DMS79 treated with DMSO at 0.1 percent for 48 hours (cell line): Measurements from ENCODE around the gene WDR35.

Source experiments
- DNase-seq: peaks from one replicate; lab custom pipeline; 2025; lab: John Stamatoyannopoulos, UW

Gene WDR35

DNA sequence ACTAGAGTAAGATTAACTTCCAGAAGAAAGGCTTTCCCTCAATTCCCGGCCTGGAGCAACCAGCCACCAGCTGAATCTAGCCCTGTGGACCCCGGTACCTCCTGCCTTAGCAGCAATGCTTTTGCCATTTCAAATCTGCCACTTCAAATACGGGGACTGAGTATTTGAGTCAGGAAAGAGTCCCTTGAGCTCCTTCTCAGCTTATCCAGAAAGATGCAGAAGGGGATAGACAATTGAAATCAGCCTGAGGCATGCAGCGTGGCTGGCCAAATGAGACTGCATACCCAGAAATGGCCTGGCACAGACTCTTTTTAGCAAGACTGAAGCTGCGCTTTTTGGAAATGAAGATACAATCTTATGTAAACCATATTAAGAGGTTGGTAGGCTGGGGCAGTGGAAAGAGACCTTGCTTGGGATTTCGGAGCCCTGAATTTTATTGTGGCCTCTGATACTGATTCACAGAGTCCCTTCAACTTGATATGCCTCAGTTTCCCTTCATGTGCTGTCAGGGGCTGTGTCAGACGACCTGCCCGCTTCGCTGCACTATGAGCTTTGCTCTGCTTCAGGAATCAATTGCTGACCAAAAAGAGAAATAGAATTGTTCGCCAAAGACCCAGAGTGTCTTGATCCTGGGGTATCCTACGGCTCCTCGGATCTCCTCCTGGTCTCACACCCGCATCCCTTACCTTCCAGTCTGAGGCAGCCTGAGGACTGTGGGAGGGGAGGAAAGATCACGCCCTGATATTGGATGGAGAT is 21.5 kb upstream of the WDR35 start:
- DNase-seq, result no peak

DNA sequence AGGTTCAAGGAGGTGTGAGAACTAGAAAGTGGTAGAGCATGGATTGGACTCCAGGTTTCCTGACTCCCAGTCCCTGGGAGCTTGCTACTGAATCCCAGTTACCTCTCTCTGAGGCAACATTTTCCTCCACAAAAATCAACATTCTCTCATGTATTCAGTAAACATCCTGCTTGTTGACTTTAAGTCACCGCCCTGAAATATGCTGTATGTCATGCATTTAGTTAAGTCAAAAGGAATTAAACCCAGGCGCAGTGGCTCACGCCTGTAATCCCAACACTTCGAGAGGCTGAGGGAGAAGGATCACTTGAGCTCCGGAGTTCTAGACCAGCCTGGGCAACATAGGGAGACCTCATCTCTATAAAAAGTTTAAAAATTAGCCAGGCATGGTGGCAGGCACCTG is 18.8 kb upstream of the WDR35 start:
- DNase-seq, result no peak

DNA sequence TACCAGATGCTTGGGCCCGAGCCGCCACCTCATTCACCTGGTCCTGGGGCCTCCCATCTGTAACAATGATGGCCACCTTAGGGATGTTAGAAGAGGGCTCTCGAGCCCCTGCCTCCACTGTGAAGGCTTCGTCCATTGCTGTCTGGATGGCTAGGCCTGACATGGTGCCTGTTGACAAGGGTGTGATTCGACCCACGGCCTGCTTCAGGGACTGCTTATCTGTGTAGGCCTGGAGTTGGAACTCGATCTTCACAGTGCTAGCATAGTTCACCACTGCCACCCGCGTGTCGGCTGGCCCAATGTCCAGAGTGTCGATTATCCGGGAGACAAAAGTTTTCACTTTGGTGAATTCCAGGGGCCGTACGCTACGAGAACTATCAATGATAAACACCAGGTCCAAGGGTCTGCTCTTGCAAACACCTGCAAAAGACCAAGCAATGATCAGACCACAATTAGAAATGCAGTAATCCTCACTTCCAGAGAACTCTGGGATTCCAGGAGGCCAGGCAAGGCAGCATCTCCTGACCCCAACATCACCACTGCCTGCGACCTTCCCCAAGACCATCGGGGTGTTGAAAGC is 16.1 kb upstream of the WDR35 start:
- no peak for DNase-seq

DNA sequence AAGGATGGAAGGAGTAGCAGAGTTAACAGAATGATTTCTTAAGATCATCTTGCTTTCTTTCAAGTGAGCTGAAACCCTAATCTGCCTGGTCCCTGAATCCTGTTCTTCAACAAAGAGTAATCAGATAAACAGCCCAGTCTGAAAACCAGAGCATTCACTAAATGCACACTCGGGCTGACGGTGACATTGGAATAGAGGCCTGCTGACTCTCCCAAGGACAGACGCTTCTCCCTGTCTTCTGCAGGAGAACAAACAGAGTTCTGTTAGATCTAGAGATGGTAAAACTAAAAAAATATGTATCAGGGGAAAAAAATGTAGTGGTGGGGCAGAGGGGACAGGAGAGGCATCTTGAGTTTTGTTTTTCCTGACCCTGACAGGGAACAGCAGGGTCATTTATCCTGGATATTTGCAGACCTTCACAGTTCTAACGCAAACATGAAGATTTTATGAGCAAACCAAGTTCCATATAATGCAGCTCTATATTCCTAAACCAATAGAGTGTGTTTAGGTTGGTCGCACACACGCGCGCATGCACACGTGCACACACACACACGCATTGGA is 15.2 kb upstream of the WDR35 start:
- no peak for DNase-seq

DNA sequence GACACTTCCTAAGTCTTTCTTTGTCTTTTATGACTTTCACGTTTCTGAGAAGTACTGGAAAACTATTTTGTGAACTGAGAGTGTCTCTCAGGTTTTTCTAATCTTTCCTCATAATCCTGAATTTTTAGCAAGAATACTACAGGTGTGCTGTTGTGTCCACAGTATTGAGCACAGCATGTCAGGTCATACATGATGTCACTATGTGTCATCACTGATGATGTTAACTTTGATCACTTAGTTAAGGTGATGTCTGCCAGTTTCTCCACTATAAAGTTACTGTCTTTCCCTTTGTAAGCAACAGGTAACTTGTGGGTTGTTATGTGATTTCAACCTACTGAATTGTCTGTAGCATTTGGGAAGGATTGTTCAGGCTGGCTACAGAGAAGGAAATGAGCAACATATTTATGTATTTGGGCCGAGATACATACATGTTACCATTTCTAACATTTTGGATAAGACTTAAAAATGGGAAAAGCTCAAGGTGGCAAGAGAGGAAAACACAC is 11.5 kb upstream of the WDR35 start:
- DNase-seq, result no peak

DNA sequence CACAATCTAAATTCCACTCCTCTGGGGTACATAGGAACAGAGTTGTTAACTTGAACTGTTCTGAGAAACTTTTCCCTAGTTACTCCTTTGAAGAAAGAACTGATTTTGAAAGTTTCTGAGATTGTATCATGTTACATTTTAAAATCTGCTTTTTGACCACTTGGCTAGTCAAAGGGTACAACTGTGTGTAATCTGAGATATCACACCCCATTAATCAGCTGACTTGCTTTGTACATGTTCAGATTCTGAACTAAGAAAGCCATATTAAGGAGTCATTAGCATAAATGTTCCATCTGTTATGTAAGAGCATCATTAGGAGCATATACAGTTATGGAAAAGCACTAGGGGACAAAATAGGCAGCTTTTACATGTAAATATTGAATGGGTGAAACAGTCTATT is 3.8 kb upstream of the WDR35 start:
- DNase-seq, result no peak

DNA sequence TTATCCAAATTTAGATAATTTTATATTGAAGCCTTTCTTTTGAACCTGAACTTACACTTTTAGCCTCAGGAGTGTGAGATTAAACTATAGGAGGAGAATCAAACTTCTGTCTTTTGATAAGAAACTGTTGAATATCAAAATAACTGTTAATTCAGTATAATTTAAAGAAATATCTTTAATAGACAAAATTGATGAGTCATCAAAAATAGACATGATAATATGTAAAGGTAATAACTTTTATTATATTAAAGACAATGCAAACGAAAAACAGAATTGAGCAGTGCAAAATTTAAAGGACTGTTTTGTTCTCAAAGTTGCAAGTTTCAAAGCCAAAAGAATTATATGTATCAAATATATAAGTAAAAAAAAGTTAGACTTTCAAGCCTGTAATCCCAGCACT is 2.0 kb upstream of the WDR35 start:
- no peak for DNase-seq

DNA sequence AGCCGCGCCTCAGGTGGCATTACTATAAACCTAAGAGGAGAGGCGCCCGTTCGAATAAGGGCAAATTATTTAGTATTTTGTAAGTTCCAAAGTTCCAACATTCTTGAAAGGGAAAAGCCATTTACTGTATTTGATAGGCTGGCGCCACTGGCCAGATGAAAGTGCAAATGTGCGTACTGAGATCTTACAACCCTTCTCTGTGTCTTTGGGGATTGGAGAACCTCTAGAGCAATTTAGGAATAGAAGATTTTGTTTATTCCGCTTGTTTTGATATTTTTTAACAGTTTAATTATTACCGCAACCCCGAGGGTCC is 467 bp upstream of the WDR35 start:
- no peak for DNase-seq

DNA sequence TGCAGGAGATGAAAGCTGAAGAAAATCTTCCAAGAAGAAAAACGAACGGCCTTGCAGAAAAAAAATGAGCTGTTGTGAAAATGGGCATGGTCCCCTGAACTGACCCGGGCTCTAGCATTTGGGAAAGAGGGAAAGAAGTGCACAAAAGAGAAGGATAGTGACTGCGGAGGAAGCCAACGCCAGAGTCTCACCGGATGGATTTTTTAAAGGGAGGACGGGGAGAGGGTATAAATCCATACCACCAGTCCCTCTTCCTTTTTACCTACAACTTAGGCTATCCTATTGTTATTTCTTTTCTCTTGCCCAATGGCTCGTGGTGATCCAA is 601 bp downstream of the WDR35 start:
- no peak for DNase-seq

DNA sequence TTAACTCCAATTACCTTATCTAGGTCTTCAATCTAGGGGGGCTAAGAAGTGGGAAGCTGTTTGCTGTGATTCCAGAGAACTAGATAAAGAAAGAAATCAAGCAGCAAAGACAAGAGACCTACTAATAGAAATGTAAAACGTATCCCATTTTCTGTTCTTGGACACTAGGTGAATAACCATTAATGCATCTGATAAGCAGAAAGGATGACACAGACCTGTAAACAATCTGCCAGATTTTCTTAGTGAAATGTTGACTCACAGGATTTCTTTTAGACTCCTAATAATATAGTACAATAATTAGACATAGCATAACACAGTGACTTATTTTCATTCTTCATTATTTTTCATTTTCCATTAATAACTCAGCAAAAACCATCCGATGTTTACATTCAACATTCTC is 1.3 kb downstream of the WDR35 start:
- no peak for DNase-seq

DNA sequence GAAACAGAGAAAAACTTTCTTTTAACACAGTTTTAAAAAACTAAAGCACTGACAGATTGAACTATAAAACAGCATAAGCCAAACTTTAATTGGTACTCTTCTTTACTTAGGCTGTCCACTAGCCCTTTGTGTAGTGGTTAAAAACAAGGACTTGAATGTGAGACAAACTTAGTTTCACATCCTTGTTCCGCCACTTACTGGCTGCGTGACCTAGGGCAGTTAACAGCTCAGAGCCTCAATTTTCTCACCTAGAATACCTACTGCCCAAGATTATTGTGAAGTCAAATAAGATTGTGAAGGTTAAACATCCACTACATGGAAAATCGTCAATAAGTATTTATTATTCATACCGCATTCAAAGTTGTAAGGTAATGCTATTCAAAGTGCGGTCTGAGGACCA is 2.0 kb downstream of the WDR35 start:
- DNase-seq, result no peak

DNA sequence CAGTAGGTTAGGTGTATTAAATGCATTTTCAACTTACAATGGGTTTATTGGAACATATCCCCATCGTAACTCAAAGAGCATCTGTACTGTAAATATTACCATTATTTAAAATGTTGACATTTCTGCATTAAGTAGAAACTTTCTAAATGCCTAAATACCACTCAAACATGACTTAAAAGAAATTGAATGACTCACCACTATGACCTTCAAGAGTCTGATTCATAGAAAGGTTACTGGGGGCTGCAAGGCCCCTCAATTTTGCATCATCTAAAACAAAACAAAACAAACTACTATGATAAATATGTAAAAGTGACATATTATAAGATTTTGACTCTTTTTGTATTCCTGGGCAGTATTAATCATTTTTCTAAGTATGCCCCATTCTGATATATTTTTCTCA is 7.6 kb downstream of the WDR35 start:
- DNase-seq, result no peak

DNA sequence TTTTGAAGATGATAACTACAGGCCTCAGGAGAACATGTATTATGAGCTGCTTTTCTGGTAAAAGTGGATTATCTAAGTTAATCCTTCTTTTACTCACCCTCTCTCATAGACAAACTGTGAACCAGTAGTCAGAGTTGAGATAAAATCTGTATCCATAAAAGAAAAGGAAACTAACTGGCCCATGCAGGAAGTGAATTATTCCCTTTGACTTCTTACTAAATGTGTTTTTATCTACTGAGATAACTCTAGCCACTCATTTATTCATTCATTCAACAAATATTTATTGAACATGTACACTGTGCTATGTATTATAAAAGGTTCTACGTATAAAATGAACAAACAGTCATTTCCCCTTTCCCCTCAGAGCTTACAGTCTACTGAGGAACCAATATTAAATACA is 10.0 kb downstream of the WDR35 start:
- no peak for DNase-seq

DNA sequence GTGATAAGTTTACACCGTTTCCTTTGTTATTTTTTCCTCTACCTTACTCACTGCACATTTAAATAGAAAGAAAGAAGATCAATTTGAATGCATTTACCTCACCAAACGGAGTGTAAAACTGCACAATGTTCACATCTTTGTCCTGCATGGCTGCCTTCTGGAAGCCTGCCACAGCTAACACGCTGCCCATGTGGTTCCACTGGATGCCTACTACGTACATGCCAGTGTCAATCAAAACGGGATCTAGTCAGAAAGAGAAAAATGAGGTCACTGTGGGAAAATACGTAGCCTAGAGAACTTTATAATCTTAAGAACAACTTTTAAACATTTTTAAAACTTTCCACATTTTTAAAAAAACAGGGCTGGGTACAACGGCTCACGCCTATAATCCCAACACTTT is 16.4 kb downstream of the WDR35 start:
- no peak for DNase-seq

DNA sequence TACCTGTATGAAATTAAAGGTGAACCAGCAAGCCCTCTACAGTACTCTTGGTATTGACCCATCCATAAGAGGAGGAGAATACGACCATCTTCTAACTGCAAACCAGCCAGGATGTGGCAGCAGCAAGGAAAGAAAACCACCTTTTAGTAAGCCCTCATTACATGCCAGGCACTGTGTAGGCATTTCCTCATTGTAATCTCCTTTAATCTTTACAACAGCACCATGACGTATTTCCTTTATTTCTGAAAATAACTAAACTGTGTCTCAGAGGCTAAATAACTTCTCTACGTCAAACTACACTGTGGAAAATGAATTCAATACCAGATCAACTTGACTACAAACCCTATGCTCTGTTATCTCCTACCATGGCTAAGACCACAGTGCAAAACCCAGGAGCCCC is 18.2 kb downstream of the WDR35 start:
- no peak for DNase-seq

DNA sequence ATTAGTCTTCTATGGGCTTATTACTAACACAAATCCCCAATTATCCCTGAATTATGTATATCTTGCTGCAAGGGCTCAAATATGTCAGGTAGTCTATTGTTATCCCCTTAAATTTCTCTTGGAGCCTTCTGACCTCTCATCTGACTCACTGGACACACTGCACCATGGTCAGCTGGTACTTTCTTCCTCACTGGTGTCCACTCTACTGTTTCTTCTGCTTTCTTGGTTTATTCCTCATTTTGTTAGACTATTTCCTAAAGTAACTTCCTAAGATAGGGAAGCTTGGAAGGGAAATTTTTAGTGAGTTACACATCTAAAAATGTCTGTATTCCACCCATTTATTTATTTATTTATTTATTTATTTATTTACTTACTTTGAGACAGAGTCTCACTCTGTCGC is 26.5 kb downstream of the WDR35 start:
- DNase-seq, result no peak

DNA sequence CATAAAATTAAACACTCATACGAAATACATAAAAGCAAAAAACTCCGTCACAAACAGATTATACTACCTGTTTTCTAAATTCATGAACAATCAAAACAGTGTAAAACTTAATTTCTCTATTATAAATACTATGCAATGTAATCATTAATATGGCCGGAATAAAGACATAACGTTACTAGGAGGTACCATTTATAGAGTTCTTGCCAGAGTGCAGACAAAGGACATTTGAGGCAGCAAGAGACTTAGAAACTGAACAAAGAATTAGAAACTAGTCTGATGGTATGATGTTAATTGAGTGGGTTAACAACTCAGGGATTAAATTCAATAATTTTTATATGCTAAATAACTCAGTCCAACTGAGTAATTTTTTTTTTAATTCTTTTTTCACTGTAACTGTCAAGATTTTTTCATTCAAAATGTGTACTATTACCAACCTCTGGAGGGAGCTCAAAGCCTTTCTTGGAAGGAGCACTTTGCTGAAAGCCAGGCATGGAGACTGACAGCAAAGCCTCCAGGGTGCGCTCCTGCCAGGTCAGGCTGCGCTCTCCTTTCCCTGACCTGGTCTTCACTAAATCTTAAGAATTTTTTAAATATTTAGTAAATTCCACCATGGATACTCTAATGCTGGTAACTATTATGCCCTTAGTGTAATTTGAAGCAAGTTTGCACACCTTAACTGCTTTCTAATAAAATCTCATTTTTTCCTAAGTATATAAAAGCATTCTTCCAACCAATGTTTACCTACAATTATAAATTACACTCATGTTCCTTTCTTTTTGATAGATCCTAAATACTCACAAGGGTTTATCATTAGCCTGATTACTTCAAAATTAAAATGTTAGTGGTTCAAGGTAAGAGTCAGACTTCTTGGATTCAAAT is 34.1 kb downstream of the WDR35 start:
- peak; percentile 55 for DNase-seq

DNA sequence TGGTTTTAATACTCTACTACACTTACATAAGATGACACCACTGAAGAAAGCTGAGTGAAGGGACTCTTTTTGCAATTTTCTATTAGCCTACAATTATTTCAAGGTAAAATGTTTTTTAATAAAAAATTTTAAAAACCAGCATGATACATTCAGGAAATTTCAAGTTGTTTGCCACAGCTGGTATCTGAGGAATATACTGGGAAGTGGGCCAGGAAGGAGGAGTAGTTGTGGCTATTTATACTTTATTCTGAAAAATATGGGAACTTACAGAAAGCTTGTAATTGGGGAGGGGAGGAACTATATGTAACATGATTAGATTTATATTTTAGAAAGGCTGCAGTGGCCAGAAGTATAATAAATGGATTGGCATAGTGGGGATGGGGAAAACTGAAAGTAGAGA is 40.8 kb downstream of the WDR35 start:
- no peak for DNase-seq

DNA sequence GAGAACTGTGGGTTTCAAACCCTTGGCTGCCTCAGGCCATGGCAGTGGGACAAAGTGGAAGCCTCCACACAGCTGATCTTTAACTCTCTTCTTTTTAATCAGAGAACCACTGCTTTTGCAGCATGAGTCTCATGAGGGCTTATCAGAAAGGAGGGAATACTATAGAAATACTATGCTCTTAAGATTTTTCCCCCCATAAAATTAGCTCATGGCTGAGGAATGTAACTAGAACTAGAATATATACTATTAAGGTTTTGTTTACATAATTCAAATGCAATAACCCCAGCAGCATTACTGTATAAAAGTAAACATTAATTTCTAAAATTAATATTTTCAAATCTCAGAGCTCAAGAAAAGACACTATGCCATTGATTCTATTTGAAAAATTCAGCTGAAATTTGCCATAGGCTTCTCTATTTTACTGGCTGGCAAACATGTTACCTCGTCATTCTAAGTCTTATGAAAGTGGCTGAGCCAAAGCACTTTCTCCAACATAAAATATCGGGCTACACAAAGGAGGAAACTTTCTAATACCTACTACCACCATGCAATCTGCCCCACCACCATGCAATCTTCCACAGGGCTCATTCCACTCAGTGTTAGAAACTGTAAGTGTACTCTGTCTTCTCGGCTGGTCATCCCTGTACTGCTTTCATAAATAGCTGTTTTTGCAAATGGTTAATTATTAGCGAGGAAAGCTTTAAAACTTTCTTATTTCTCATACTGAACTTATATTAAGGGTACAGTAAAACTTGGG is 42.5 kb downstream of the WDR35 start:
- no peak for DNase-seq

DNA sequence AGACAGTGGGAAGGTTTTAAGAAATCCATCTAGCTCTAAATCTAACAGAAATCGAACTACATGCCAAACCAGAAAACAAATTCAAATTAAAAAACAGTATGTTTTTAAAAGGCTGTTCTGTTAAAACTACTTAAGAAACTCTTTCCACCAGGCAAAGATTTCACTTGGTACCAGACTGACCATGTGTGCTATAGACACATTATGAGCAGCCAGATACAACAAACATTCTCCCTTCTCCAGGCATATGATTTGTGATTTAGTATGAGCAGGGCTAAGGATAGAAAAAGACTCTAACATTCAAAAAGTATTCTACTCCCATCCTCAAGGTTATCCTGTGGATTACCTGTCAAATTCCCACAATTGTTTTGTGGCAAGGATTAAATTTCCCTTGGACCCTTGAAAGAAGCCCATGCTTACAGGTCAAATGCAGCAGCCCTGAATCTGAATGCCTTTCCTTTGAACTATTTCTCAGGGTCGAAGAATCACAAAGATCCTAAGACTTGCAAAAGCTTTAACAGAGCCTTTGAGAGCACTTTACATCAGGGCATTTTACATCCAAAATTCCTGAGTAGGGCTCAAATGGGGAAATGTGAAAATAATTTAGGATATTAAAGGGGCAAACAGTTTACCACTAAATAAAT is 45.6 kb downstream of the WDR35 start:
- DNase-seq, result no peak

DNA sequence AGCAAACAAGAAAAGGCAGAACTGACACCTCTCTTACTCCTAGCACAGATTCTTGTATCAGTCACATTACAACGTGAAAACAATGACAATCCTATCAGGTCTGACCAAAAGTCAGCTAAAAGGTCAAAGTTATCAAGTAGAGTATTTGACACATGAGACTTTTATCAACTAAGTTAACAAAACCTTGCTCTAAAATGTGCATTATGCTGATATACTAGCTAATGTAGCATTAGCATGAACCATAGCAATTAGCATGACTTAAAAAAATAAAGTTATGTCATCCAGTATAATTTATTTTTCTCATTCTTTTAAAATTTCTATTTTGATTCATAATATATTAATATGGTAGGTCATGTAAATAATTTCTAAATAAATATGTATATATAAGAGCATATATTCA is 46.7 kb downstream of the WDR35 start:
- DNase-seq, result no peak

DNA sequence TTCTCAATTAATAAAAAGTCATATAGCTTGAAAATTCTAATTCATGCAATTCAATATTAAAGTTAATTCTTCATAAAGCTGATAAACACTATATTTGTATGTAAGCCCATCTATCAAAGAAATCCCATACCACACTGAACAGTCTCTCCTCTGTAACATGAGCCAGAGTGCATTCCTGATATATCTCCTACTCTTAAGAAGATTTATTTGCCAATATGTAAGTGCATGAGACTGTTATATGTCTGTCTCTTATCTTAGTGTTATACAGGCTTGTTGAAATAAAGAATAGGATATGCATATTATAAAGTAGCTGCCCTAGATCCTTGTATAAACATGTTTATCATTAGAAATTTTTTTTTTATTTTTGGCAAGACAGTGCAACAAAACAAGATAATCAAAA is 47.7 kb downstream of the WDR35 start:
- DNase-seq, result no peak
